GM12801 (cell line): ENCODE data around the gene STXBP5.

Experiments
- CTCF ChIP-seq: IDR thresholded peaks from one replicate; pipeline ENCODE4 v1.5.1; 2011; ENCODE audit warnings: control low read depth; ENCODE audit not compliant: insufficient read length; ENCODE audit errors: extremely low read depth

Gene STXBP5

DNA sequence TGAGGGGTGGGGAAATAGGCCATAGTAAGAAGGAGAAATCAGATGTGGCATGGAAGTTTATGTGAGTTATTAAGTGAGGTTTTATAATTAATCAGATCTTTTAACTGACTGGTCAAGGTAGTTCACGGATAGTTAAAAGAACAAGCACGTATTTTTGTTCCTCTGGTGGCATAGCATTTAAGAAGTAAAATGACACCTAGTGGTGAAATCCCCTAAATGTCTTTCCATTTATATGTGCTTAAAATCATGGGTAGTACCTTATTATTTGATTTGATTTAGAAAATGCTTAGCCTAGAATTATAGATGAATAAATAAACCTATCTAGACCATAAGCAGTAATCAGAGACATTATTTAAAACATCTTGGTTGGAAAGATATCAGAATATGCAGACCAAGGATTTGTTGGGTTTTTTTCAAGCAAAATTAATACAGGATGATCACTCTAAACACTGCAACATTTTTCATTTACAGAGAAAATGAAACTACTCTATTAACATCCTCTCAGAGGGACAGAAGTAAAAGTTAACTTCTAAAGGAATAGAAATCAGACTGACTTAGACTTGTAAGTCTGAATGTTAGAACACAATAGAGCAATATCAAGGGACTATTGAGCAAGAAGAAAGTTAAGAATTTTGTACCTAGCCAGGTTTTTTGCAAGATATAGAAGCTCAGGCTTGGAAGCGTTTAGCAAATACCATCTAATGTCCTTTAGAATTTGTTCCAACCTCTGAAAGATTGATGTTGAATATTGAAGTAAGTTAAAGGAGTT lies 81.1 kb downstream of the STXBP5 start:
- no peak for TF ChIP-seq CTCF

DNA sequence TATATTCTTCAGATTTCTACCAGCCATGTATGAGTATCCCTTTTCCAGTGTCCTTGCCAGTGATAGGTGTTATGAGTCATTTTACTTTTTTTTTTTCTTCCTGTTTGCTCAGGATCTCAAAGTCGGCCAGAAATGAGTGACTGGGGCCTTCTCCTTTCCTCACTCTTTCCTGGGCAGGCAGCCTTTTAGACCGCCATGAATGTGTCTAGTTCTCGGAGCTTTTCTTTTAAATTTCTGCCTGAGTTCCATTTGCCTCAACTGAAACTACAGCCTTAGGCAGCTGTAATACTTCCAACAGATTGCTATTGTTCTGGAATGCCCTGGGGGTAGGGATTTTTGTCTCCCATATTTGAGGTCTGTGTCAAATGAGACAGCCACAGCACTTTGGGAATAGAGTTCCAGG lies 83.7 kb downstream of the STXBP5 start:
- no peak for TF ChIP-seq CTCF

DNA sequence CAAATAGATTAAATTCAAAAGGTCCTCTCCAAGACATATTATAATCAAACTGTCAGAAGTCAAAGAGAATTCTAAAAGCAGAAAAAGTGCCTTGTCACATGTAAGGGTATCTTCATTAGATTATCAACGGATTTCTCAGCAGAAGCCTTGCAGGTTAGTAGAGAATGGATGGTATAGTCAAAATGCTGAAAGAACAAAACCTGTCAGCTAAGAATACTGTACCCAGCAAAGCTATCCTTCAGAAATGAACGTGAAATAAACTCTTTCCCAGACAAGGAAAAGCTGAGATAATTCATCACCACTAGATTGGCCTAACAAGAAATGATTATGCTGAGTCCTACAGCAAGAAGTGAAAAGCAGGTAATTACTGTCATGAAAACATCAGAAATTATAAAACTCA lies 92.9 kb downstream of the STXBP5 start:
- TF ChIP-seq CTCF = no peak

- TF ChIP-seq CTCF = no peak
Measured at GRCh38 chr6:147297663-147298316, 93.6 kb downstream of the STXBP5 start.

DNA sequence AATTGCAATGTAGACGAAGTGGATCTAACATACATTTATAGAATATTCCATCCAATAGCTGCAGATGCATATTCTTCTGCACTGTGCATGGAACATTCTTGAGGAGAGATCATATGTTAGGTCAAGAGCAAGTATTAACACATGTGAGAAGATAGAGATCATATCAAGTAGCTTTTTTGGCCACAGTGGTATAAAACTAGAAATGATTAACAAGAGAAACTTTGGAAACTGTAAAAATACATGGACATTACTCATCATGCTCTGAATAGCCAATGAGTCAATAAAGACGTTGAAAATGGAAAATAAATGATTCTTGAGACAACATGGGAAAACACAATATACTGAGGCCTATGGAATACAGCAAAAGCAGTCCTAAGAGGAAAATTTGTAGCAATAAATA lies 94.2 kb downstream of the STXBP5 start:
- no peak for TF ChIP-seq CTCF

GRCh38 chr6:147299035-147299434 lies 94.8 kb downstream of the STXBP5 start:
- TF ChIP-seq CTCF = no peak

DNA sequence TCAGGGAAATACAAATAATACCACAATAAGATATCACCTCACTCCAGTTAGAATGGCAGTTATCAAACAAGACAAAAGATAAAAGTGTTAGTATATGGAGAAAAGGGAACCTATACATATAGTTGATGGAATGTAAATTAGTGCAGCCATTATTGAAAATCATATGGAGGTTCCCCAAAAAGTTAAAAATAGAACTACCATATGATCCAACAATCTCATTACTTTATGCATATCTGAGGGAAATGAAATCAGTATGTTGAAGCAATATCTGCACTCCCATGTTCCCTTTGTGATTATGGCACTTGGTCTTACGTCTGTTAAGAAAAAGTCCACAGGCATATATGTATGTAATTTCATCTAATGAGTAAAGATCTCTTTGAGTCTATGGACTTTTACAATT lies 96.9 kb downstream of the STXBP5 start:
- TF ChIP-seq CTCF = no peak
